KMS-11 (cell line): ENCODE data around the gene CLDN3.
"Not testable (repeated sequence)": the region's sequence is repeated elsewhere in the genome, so short reads cannot be mapped to it uniquely, and the experiment has no call there.

ENCODE experiments used
- H2AFZ ChIP-seq: fragments of 200-600 bp; sonication (generic); 2 replicates; pipeline ENCODE4 v1.6.1; 2016; ENCODE audit warnings: antibody characterized with exemption, mixed run types, low read depth
- H3K27ac ChIP-seq: fragments of 200-600 bp; sonication (generic); 2 replicates; pipeline ENCODE4 v1.6.1; 2016; ENCODE audit warnings: mild to moderate bottlenecking, mixed run types
- H3K27me3 ChIP-seq: fragments of 200-600 bp; sonication (generic); 2 replicates; pipeline ENCODE4 v1.6.1; 2017; ENCODE audit warnings: mild to moderate bottlenecking, low read depth, mixed run types, moderate library complexity; ENCODE audit not compliant: insufficient read depth
- H3K36me3 ChIP-seq: fragments of 200-600 bp; sonication (generic); 2 replicates; pipeline ENCODE4 v1.6.1; 2017; ENCODE audit warnings: mild to moderate bottlenecking, mixed run types; ENCODE audit not compliant: insufficient read depth
- H3K4me1 ChIP-seq: fragments of 200-600 bp; sonication (generic); 2 replicates; pipeline ENCODE4 v1.6.1; 2016; ENCODE audit warnings: mild to moderate bottlenecking, low read depth, mixed run types; ENCODE audit not compliant: poor library complexity, severe bottlenecking
- H3K4me2 ChIP-seq: fragments of 200-600 bp; sonication (generic); 2 replicates; pipeline ENCODE4 v1.7.0; 2016; ENCODE audit warnings: mild to moderate bottlenecking, mixed run types
- H3K4me3 ChIP-seq: fragments of 200-600 bp; sonication (generic); IDR thresholded peaks from 2 replicates; pipeline ENCODE4 v1.6.1; 2017; ENCODE audit warnings: low read depth, low read length, mixed read lengths; ENCODE audit not compliant: insufficient read depth
- H3K79me2 ChIP-seq: fragments of 200-600 bp; sonication (generic); 2 replicates; pipeline ENCODE4 v1.6.1; 2016; ENCODE audit warnings: low read depth, mixed run types; ENCODE audit not compliant: insufficient read depth
- H3K9ac ChIP-seq: fragments of 200-600 bp; sonication (generic); 2 replicates; pipeline ENCODE4 v1.6.1; 2016; ENCODE audit warnings: mild to moderate bottlenecking, mixed run types
- H4K20me1 ChIP-seq: fragments of 200-600 bp; sonication (generic); 2 replicates; pipeline ENCODE4 v1.6.1; 2016; ENCODE audit warnings: mild to moderate bottlenecking, mixed run types; ENCODE audit not compliant: insufficient read depth
- CTCF ChIP-seq: fragments of 200-600 bp; sonication (generic); conservative IDR thresholded peaks from 2 replicates; pipeline ENCODE4 v1.6.1; 2017; ENCODE audit warnings: low read depth, mild to moderate bottlenecking, antibody characterized with exemption, low read length, moderate library complexity, mixed read lengths

Gene CLDN3

GRCh38 chr7:73722785-73723184 lies 47.3 kb downstream of the CLDN3 start:
- peaks cover 16% of the 10 kb centered on the region for H3K4me1 ChIP-seq
- no peaks in the 10 kb centered on the region for H4K20me1 ChIP-seq
- H3K36me3 ChIP-seq: no peaks in the 10 kb centered on the region
- H3K4me2 ChIP-seq: no peak overlapping the region
- no peak overlapping the region for H3K4me3 ChIP-seq
- H3K79me2 ChIP-seq: peaks cover 9% of the 10 kb centered on the region; the same call in 1 of the 2 replicates
- TF ChIP-seq CTCF: no peak
- H3K27me3 ChIP-seq: no peaks in the 10 kb centered on the region
- H3K9ac ChIP-seq: no peak overlapping the region
- H2AFZ ChIP-seq: no peak overlapping the region
- no peak overlapping the region for H3K27ac ChIP-seq

- not testable (repeated sequence) for H4K20me1 ChIP-seq, H3K27ac ChIP-seq, H2AFZ ChIP-seq, H3K27me3 ChIP-seq, H3K36me3 ChIP-seq, H3K4me2 ChIP-seq, H3K4me3 ChIP-seq, H3K9ac ChIP-seq
- H3K79me2 ChIP-seq: peaks cover 14% of the 10 kb centered on the region; the same call in 1 of the 2 replicates
- peaks cover 12% of the 10 kb centered on the region for H3K4me1 ChIP-seq
These were observed 47.9 kb downstream of the CLDN3 start for GRCh38 chr7:73722182-73722581.

- Histone ChIP-seq H3K27me3 (no peaks in the 10 kb centered on the region), H3K9ac (no peak overlapping the region), H2AFZ (no peak overlapping the region), H3K4me2 (no peak overlapping the region), H4K20me1 (no peaks in the 10 kb centered on the region), H3K36me3 (no peaks in the 10 kb centered on the region), H3K4me3 (no peak overlapping the region), H3K27ac (no peak overlapping the region), H3K4me1 (peaks cover 18% of the 10 kb centered on the region), H3K79me2 (peaks cover 14% of the 10 kb centered on the region; the same call in 1 of the 2 replicates)
- TF ChIP-seq CTCF: no peak
These were observed 48.7 kb downstream of the CLDN3 start for GRCh38 chr7:73721377-73721817.

DNA sequence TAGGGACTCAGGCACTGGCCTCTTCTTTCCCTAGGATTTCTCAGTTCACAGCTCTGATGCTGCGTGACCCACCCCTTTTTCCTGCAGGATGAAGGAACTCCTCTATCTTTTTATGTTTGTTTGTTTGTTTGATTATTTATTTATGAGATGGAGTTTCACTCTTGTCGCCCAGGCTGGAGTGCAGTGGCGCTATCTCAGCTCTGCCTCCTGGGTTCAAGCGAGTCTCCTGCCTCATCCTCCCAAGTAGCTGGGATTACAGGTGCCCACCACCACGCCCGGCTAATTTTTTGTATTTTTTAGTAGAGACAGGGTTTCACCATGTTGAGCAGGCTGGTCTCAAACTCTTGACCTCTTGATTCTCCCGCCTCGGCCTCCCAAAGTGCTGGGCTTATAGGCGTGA lies 49.6 kb downstream of the CLDN3 start:
- H3K9ac ChIP-seq, H3K27ac ChIP-seq, H3K36me3 ChIP-seq, H4K20me1 ChIP-seq, H3K4me3 ChIP-seq, H3K27me3 ChIP-seq, H2AFZ ChIP-seq, H3K4me2 ChIP-seq: not testable (repeated sequence)
- Histone ChIP-seq H3K79me2 (peaks cover 15% of the 10 kb centered on the region; the same call in 1 of the 2 replicates), H3K4me1 (peaks cover 27% of the 10 kb centered on the region)

DNA sequence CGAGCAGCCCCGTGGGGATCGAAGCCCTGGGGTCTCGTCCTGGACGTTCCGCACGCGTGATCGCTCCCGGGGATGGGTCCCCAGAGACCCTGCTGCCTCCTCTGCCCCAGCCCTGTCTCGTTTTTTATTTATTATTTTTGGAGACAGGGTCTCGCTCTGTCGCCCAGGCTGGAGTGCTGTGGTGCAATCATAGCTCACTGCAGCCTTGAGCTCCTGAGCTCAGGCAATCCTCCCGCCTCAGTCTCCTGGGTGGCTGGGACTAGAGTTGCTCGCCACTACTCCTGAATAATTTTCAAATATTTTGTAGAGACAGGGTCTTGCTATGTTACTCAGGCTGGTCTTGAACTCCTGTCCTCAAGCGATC lies 50.3 kb downstream of the CLDN3 start:
- peak overlapping the region; percentile 90; the same call in 1 of the 2 replicates for H2AFZ ChIP-seq
- no peak overlapping the region for H3K9ac ChIP-seq
- peaks cover 34% of the 10 kb centered on the region for H3K4me1 ChIP-seq

More for the DNA sequence above, 50.3 kb downstream of the CLDN3 start:
- no peak for TF ChIP-seq CTCF
- H3K4me3 ChIP-seq: no peak overlapping the region
- H3K4me2 ChIP-seq: peak overlapping the region; percentile 96
- H3K27me3 ChIP-seq: no peaks in the 10 kb centered on the region
- peaks cover 22% of the 10 kb centered on the region for H3K79me2 ChIP-seq
- H4K20me1 ChIP-seq: no peaks in the 10 kb centered on the region
- no peaks in the 10 kb centered on the region for H3K36me3 ChIP-seq
- no peak overlapping the region for H3K27ac ChIP-seq
